GM12892 (cell line): Measurements from ENCODE around the gene LHX6.

Experiments used
- POLR2A ChIP-seq: IDR thresholded peaks from 2 replicates; pipeline ENCODE4 v1.6.1; 2011; ENCODE audit warnings: low read depth, low read length, control low read depth
- POLR2AphosphoS5 ChIP-seq: IDR thresholded peaks from 2 replicates; pipeline ENCODE4 v1.6.1; 2011; ENCODE audit warnings: low read depth, low read length, control low read depth
- TAF1 ChIP-seq: IDR thresholded peaks from 2 replicates; pipeline ENCODE4 v1.6.1; 2011; ENCODE audit warnings: low read depth, mild to moderate bottlenecking, control low read depth, low read length, borderline replicate concordance

- TF ChIP-seq POLR2A, result no peak
- no peak for TF ChIP-seq POLR2AphosphoS5
- no peak for TF ChIP-seq TAF1
These were observed 11.1 kb downstream of the LHX6 start for GRCh38 chr9:122217640-122218039.
